Naive thymus-derived CD8-positive, alpha-beta T cell (primary cell): ENCODE measurements around the gene KCNJ15. TPM values are rescaled to one million over a fixed set of nuclear protein-coding genes. Genes with fewer than 3 reads are reported as not detected.
"Not testable (repeated sequence)": the region's sequence is repeated elsewhere in the genome, so short reads cannot be mapped to it uniquely, and the experiment has no call there.

Experiments
- ATAC-seq, 2 donors: fragments of 150-1000 bp; cut with Tn5 transposase in 1 of 2; sonication (Bioruptor Pico), chemical (Tn5 transposase) in 1 of 2; 1 replicate in 1 of 2; 2 replicates in 1 of 2; pipeline ENCODE4 v1.10.0; 2021; ENCODE audit warnings: mild to moderate bottlenecking in 2 of 2, moderate library complexity in 2 of 2
- POLR2A ChIA-PET: fragments of 350-600 bp; sonication (Branson Sonifier 250); formaldehyde crosslinking; loops from one replicate; lab custom pipeline; 2021; ENCODE audit warnings: antibody characterized with exemption; lab: Charles Lee
- DNase-seq, 10 donors: peaks; one replicate each; pipeline versions ENCODE4 v3.0.0 to v3.0.0-alpha.2; 2020 to 2022
- H3K27ac Mint-ChIP-seq, 10 donors: one replicate each; pipeline ENCODE4 v1.8.0; 2020 to 2022; ENCODE audit warnings: mild to moderate bottlenecking in 10 of 10, mixed read lengths in 10 of 10, moderate library complexity in 4 of 10, inconsistent platforms in 1 of 10
- H3K27me3 Mint-ChIP-seq, 5 donors: one replicate each; pipeline ENCODE4 v1.8.0; 2021 to 2022; ENCODE audit warnings: mixed read lengths in 5 of 5
- H3K36me3 Mint-ChIP-seq, 3 donors: one replicate each; pipeline ENCODE4 v1.8.0; 2020 to 2022; ENCODE audit warnings: mixed read lengths in 3 of 3, mild to moderate bottlenecking in 2 of 3, inconsistent platforms in 1 of 3
- H3K4me1 Mint-ChIP-seq, 4 donors: one replicate each; pipeline ENCODE4 v1.8.0; 2021 to 2022; ENCODE audit warnings: mixed read lengths in 4 of 4
- H3K4me3 Mint-ChIP-seq, 10 donors: one replicate each; pipeline ENCODE4 v1.8.0; 2020 to 2022; ENCODE audit warnings: mild to moderate bottlenecking in 10 of 10, mixed read lengths in 10 of 10, moderate library complexity in 6 of 10, inconsistent platforms in 1 of 10
- H3K9me3 Mint-ChIP-seq, 9 donors: one replicate each; pipeline ENCODE4 v1.8.0; 2020 to 2022; ENCODE audit warnings: mixed read lengths in 9 of 9, mild to moderate bottlenecking in 3 of 9, inconsistent platforms in 1 of 9, moderate library complexity in 1 of 9
- polyA plus RNA-seq, 3 donors: library from polyadenylated mRNA; unstranded; fragments of 300-500 nt; fragmentation: Illumina TruSeq; gene quantifications; one replicate each; pipeline ENCODE4 v1.2.3, GENCODE V29; 2021
- total RNA-seq, 8 experiments: library from RNA in 2 of 8; stranded (reverse) in 2 of 8; gene quantifications; one replicate each; pipeline ENCODE4 v1.2.3 and lab custom pipeline; 2021 to 2026

KCNJ15 gene
- total and polyA plus RNA-seq, 5 experiments from 2014 or later = not detected

- Mint-ChIP-seq H3K27ac (peak overlapping the region in 2 of 10 donors; percentile 15 to 22), H3K27me3 (peaks cover under 1 to 22% (median 3%) of the 10 kb centered on the region in 5 donors), H3K9me3 (peaks cover 0 to 16% (median 0%) of the 10 kb centered on the region in 9 donors), H3K4me1 (peaks cover 7 to 19% (median 17%) of the 10 kb centered on the region in 4 donors)
- ATAC-seq, H3K4me3 Mint-ChIP-seq, POLR2A ChIA-PET, DNase-seq, H3K36me3 Mint-ChIP-seq: not testable (repeated sequence)
These were observed 9.7 kb upstream of the KCNJ15 start for GRCh38 chr21:38247054-38247453.

DNA sequence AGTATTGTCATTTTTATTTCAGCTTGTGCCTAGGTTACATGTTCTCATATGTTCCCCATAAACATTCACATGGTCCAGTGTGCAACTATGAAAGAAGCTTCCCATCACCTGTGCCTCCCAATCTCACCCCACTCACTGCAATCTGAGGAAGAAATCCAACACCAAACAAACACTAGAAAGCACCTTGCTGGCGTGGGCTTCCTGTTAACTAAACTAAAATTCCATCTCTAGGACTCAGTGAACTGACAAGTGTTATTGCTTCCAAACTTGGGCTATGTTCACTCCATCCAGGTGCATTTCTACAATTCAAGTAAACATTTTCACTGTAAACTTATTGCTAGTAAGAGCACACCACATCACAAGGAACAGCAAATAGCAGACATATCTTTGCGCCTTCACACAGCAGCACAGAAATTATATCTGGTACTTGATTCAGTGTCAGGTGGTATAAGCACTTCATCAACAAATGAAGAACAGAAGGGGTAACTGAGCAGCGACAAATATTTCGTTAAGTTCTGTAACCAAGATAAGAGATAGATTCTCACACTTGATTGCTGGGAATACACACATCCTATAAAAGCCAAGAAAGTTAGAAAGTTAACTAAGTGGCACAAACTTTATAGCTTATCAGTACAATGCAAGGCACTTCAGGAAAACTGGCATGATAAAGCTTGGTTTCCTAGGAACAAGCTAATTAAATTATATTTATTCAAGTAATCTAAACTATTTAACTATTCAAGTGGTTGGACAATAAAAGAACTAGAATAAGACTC is 8.9 kb upstream of the KCNJ15 start:
- no peak for DNase-seq
- Mint-ChIP-seq H3K27me3 (peaks cover 0 to 24% (median 7%) of the 10 kb centered on the region in 5 donors), H3K4me1 (peaks cover 7 to 19% (median 17%) of the 10 kb centered on the region in 4 donors), H3K27ac (peak overlapping the region in 1 of 10 donors; percentile 3), H3K9me3 (peaks cover 0 to 16% (median 0%) of the 10 kb centered on the region in 9 donors), H3K4me3 (no peak overlapping the region), H3K36me3 (no peaks in the 10 kb centered on the region)
- ATAC-seq = no peak
- POLR2A ChIA-PET = no interaction called here

- Mint-ChIP-seq H3K9me3 (peaks cover 0 to 16% (median 0%) of the 10 kb centered on the region in 9 donors), H3K27ac (no peak overlapping the region), H3K27me3 (peaks cover 0 to 24% (median 7%) of the 10 kb centered on the region in 5 donors), H3K4me3 (no peak overlapping the region), H3K4me1 (peaks cover 7 to 15% (median 13%) of the 10 kb centered on the region in 4 donors), H3K36me3 (no peaks in the 10 kb centered on the region)
- DNase-seq (no peak), ATAC-seq (no peak)
- POLR2A ChIA-PET = no interaction called here
These were observed 7.5 kb upstream of the KCNJ15 start for GRCh38 chr21:38249256-38249655.

GRCh38 chr21:38249696-38250278 is 7.0 kb upstream of the KCNJ15 start:
- Mint-ChIP-seq H3K4me1 (peaks cover 3 to 9% (median 8%) of the 10 kb centered on the region in 4 donors), H3K27me3 (peaks cover 0 to 26% (median 7%) of the 10 kb centered on the region in 5 donors), H3K9me3 (peaks cover 0 to 16% (median 0%) of the 10 kb centered on the region in 9 donors), H3K27ac (no peak overlapping the region), H3K4me3 (no peak overlapping the region), H3K36me3 (no peaks in the 10 kb centered on the region)
- POLR2A ChIA-PET = no interaction called here
- ATAC-seq = no peak
- no peak for DNase-seq

- Mint-ChIP-seq H3K27me3 (peaks cover 2 to 28% (median 9%) of the 10 kb centered on the region in 5 donors), H3K27ac (no peak overlapping the region), H3K9me3 (peaks cover 0 to 16% (median 0%) of the 10 kb centered on the region in 9 donors), H3K36me3 (no peaks in the 10 kb centered on the region), H3K4me1 (no peaks in the 10 kb centered on the region), H3K4me3 (no peak overlapping the region)
- DNase-seq = no peak
- no peak for ATAC-seq
- POLR2A ChIA-PET = no interaction called here
These were observed 5.8 kb upstream of the KCNJ15 start for GRCh38 chr21:38250991-38251418.

- POLR2A ChIA-PET = no interaction called here
- H3K4me1 Mint-ChIP-seq = no peaks in the 10 kb centered on the region
- no peak overlapping the region for H3K27ac Mint-ChIP-seq
- no peak for ATAC-seq
- peaks cover 7 to 46% (median 17%) of the 10 kb centered on the region in 5 donors for H3K27me3 Mint-ChIP-seq
- peaks cover 0 to 2% (median 0%) of the 10 kb centered on the region in 9 donors for H3K9me3 Mint-ChIP-seq
- no peaks in the 10 kb centered on the region for H3K36me3 Mint-ChIP-seq
- no peak overlapping the region for H3K4me3 Mint-ChIP-seq
- DNase-seq = no peak
These were observed 1.8 kb upstream of the KCNJ15 start for GRCh38 chr21:38254970-38255369.

GRCh38 chr21:38255571-38256117 is 1.1 kb upstream of the KCNJ15 start:
- Mint-ChIP-seq H3K27me3 (peaks cover 7 to 46% (median 17%) of the 10 kb centered on the region in 5 donors), H3K4me3 (no peak overlapping the region), H3K36me3 (no peaks in the 10 kb centered on the region), H3K9me3 (no peaks in the 10 kb centered on the region), H3K4me1 (no peaks in the 10 kb centered on the region), H3K27ac (no peak overlapping the region)
- no peak for ATAC-seq
- no peak for DNase-seq
- POLR2A ChIA-PET = no interaction called here

DNA sequence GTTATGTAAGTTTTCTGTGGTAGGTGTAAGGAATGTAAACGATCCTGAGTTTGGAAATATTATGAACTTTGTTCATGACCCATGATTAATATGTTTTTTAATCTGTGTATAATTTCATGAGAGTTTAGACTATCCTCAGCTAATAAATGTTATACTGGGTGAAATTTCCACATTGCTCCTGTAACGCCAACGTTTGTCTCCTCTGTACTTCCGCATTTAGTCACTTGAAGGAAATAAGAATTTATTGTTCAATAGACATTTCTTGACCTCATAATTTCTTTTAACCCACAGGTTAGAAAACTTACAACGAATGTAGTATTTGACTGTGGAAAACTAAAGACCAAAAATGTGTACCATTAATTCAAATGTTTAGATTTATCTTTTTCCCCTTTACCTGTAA is 876 bp downstream of the KCNJ15 start:
- Mint-ChIP-seq H3K27ac (no peak overlapping the region), H3K9me3 (no peaks in the 10 kb centered on the region), H3K36me3 (no peaks in the 10 kb centered on the region), H3K4me1 (no peaks in the 10 kb centered on the region), H3K4me3 (no peak overlapping the region), H3K27me3 (peaks cover 9 to 39% (median 12%) of the 10 kb centered on the region in 5 donors)
- no peak for DNase-seq
- POLR2A ChIA-PET = no interaction called here
- ATAC-seq = no peak

GRCh38 chr21:38258521-38259485 is 2.0 kb downstream of the KCNJ15 start:
- Mint-ChIP-seq H3K27me3 (peaks cover 9 to 31% (median 12%) of the 10 kb centered on the region in 5 donors), H3K9me3 (no peaks in the 10 kb centered on the region), H3K4me3 (no peak overlapping the region), H3K4me1 (no peaks in the 10 kb centered on the region), H3K27ac (no peak overlapping the region), H3K36me3 (no peaks in the 10 kb centered on the region)
- no peak for ATAC-seq
- DNase-seq = no peak
- POLR2A ChIA-PET = no interaction called here

GRCh38 chr21:38259665-38260064 is 2.9 kb downstream of the KCNJ15 start:
- no peaks in the 10 kb centered on the region for H3K36me3 Mint-ChIP-seq
- H3K4me3 Mint-ChIP-seq = no peak overlapping the region
- peaks cover 9 to 31% (median 14%) of the 10 kb centered on the region in 5 donors for H3K27me3 Mint-ChIP-seq
- no peaks in the 10 kb centered on the region for H3K9me3 Mint-ChIP-seq
- no peaks in the 10 kb centered on the region for H3K4me1 Mint-ChIP-seq
- no peak for DNase-seq
- ATAC-seq = no peak
- H3K27ac Mint-ChIP-seq = no peak overlapping the region
- POLR2A ChIA-PET = no interaction called here

DNA sequence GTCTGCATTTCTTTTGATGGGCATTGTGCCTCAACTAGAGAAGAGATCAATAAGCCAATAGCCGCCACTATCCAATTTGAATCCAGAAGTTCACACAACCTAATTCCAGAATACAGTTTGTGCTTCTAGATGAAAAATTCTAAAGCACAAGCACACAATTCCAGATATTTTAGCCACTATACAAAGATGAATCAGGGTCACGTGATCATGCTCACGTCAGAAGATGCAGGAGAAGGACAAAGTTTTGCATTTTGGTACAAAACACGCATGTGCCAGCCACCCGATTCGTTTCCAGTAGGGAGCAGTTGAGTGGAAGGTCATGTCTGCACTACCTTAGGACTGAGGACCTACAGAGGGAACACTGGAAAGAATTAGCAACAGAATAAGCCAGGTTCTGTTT is 3.6 kb downstream of the KCNJ15 start:
- H3K36me3 Mint-ChIP-seq = no peaks in the 10 kb centered on the region
- POLR2A ChIA-PET = no interaction called here
- peaks cover 9 to 32% (median 12%) of the 10 kb centered on the region in 5 donors for H3K27me3 Mint-ChIP-seq
- no peak for ATAC-seq
- no peak overlapping the region for H3K4me3 Mint-ChIP-seq
- H3K27ac Mint-ChIP-seq = no peak overlapping the region
- H3K4me1 Mint-ChIP-seq = no peaks in the 10 kb centered on the region
- no peak for DNase-seq
- H3K9me3 Mint-ChIP-seq = no peaks in the 10 kb centered on the region

DNA sequence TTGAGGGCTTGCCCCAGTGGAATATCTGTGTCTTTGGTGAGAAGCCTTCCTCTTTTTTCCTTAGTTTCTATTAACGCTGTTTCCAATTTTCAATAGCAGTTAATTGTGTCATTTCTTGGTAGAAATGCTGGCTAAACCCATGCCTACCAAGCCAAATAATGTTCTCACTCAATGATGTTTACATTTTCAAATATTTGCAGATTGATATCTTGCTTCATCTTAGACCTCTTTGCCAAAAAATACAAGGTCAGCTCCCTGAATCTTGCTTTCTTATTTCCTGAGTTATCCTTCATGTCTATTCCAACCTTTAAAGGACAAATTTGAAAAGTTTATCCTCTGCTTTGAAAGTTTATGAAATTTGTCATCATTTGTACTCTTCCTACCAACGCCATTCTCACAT is 5.1 kb downstream of the KCNJ15 start:
- Mint-ChIP-seq H3K36me3 (no peaks in the 10 kb centered on the region), H3K4me3 (no peak overlapping the region), H3K27ac (no peak overlapping the region), H3K27me3 (peaks cover 8 to 36% (median 17%) of the 10 kb centered on the region in 5 donors), H3K4me1 (no peaks in the 10 kb centered on the region), H3K9me3 (no peaks in the 10 kb centered on the region)
- no peak for ATAC-seq
- POLR2A ChIA-PET = no interaction called here
- DNase-seq = no peak
